Hippocampal formation (tissue), 2 donors: Measurements from ENCODE around the gene KRT72.

ENCODE experiments used
- DNase-seq, 2 donors: peaks; one replicate each; lab custom pipeline; 2025; lab: John Stamatoyannopoulos, UW

Gene KRT72

GRCh38 chr12:52578469-52578868, 22.8 kb downstream of the KRT72 start:
- no peak for DNase-seq

GRCh38 chr12:52577316-52577715, 23.9 kb downstream of the KRT72 start:
- no peak for DNase-seq

GRCh38 chr12:52575948-52576347, 25.3 kb downstream of the KRT72 start:
- no peak for DNase-seq

GRCh38 chr12:52575256-52575655, 26.0 kb downstream of the KRT72 start:
- DNase-seq = no peak

- DNase-seq = no peak
Observed at GRCh38 chr12:52573743-52574142, 27.5 kb downstream of the KRT72 start, which contains the start of gene KRT74. TSS of gene KRT74 (minus strand) at chr12:52573843. CDS start at chr12:52573777, 66 bp downstream.

GRCh38 chr12:52573306-52573705, 28.0 kb downstream of the KRT72 start:
- DNase-seq = no peak

GRCh38 chr12:52570511-52570910, 30.8 kb downstream of the KRT72 start:
- DNase-seq = no peak

GRCh38 chr12:52568111-52568510, 33.2 kb downstream of the KRT72 start:
- peak in 1 of 2 donors; percentile 6 for DNase-seq

- no peak for DNase-seq
Observed at GRCh38 chr12:52566847-52567291, 34.4 kb downstream of the KRT72 start.

- no peak for DNase-seq
Observed at GRCh38 chr12:52564582-52564981, 36.7 kb downstream of the KRT72 start.

GRCh38 chr12:52561880-52562449, 39.3 kb downstream of the KRT72 start:
- no peak for DNase-seq

- DNase-seq = no peak
Observed at GRCh38 chr12:52559979-52560378, 41.3 kb downstream of the KRT72 start.

GRCh38 chr12:52558781-52559445, 42.4 kb downstream of the KRT72 start:
- DNase-seq = no peak

- no peak for DNase-seq
Observed at GRCh38 chr12:52557476-52557875, 43.8 kb downstream of the KRT72 start.

GRCh38 chr12:52555577-52555976, 45.7 kb downstream of the KRT72 start:
- no peak for DNase-seq

GRCh38 chr12:52552681-52553195, 48.5 kb downstream of the KRT72 start, which contains the start of gene KRT71:
TSS of gene KRT71 (minus strand) at chr12:52553145. CDS start at chr12:52553077, 68 bp downstream.
- no peak for DNase-seq

- no peak for DNase-seq
Observed at GRCh38 chr12:52552055-52552454, 49.2 kb downstream of the KRT72 start.

GRCh38 chr12:52551216-52551865, 49.9 kb downstream of the KRT72 start:
- no peak for DNase-seq

GRCh38 chr12:52546126-52546525, 55.1 kb downstream of the KRT72 start:
- DNase-seq = no peak

- DNase-seq = peak in 1 of 2 donors; percentile 38
Observed at GRCh38 chr12:52543985-52544883, 57.0 kb downstream of the KRT72 start.

- no peak for DNase-seq
Observed at GRCh38 chr12:52542785-52543318, 58.4 kb downstream of the KRT72 start.
